ENCODE measurements around the gene GUCY1B1.

GUCY1B1 gene

GRCh38 chr4:155777971-155778735 is 19.3 kb downstream of the GUCY1B1 start:
- no peak overlapping the region for H3K4me3 ChIP-seq (replicated peaks in 1 of 2; ENCODE audit: low read depth in 2 of 2, low read length in 2 of 2)
- no peak for TF ChIP-seq CTCF (IDR thresholded peaks at IDR 0.05; ENCODE audit: low read depth, low read length)
- DNase-seq (ENCODE audit: low read depth in 2 of 2): peak in 1 of 2 donors; percentile 11

GRCh38 chr4:155780775-155781174 is 22.0 kb downstream of the GUCY1B1 start:
- H3K4me3 ChIP-seq (replicated peaks in 1 of 2; ENCODE audit: low read depth in 2 of 2, low read length in 2 of 2): no peak overlapping the region
- TF ChIP-seq CTCF (IDR thresholded peaks at IDR 0.05; ENCODE audit: low read depth, low read length): no peak
- DNase-seq (ENCODE audit: low read depth in 2 of 2): peak in 1 of 2 donors; percentile 35

GRCh38 chr4:155781249-155781831 is 22.5 kb downstream of the GUCY1B1 start:
- H3K4me3 ChIP-seq (replicated peaks in 1 of 2; ENCODE audit: low read depth in 2 of 2, low read length in 2 of 2): no peak overlapping the region
- TF ChIP-seq CTCF (IDR thresholded peaks at IDR 0.05; ENCODE audit: low read depth, low read length): no peak
- DNase-seq (ENCODE audit: low read depth in 2 of 2): no peak

GRCh38 chr4:155784637-155785036 is 25.8 kb downstream of the GUCY1B1 start:
- no peak overlapping the region for H3K4me3 ChIP-seq (replicated peaks in 1 of 2; ENCODE audit: low read depth in 2 of 2, low read length in 2 of 2)
- no peak for TF ChIP-seq CTCF (IDR thresholded peaks at IDR 0.05; ENCODE audit: low read depth, low read length)
- no peak for DNase-seq (ENCODE audit: low read depth in 2 of 2)

GRCh38 chr4:155785828-155786227 is 27.0 kb downstream of the GUCY1B1 start:
- TF ChIP-seq CTCF (IDR thresholded peaks at IDR 0.05; ENCODE audit: low read depth, low read length): no peak
- H3K4me3 ChIP-seq (replicated peaks in 1 of 2; ENCODE audit: low read depth in 2 of 2, low read length in 2 of 2): no peak overlapping the region
- DNase-seq (ENCODE audit: low read depth in 2 of 2): no peak

- peak; percentile 86 for TF ChIP-seq CTCF (IDR thresholded peaks at IDR 0.05; ENCODE audit: low read depth, low read length)
- peak; percentile 77 to 79 for DNase-seq (ENCODE audit: low read depth in 2 of 2)
- no peak overlapping the region for H3K4me3 ChIP-seq (replicated peaks in 1 of 2; ENCODE audit: low read depth in 2 of 2, low read length in 2 of 2)
Measured at GRCh38 chr4:155787113-155787710, 28.4 kb downstream of the GUCY1B1 start.

All from cardiac fibroblast (primary cell).